ENCODE data around the gene TM9SF3.

GRCh38 chr10:96494694-96495093 lies 92.1 kb downstream of the TM9SF3 start:
- TF ChIP-seq POLR2A (IDR thresholded peaks at IDR 0.05) (no peak), POLR2AphosphoS5 (IDR thresholded peaks at IDR 0.05) (no peak)
- TF ChIP-seq, protein P1, sequence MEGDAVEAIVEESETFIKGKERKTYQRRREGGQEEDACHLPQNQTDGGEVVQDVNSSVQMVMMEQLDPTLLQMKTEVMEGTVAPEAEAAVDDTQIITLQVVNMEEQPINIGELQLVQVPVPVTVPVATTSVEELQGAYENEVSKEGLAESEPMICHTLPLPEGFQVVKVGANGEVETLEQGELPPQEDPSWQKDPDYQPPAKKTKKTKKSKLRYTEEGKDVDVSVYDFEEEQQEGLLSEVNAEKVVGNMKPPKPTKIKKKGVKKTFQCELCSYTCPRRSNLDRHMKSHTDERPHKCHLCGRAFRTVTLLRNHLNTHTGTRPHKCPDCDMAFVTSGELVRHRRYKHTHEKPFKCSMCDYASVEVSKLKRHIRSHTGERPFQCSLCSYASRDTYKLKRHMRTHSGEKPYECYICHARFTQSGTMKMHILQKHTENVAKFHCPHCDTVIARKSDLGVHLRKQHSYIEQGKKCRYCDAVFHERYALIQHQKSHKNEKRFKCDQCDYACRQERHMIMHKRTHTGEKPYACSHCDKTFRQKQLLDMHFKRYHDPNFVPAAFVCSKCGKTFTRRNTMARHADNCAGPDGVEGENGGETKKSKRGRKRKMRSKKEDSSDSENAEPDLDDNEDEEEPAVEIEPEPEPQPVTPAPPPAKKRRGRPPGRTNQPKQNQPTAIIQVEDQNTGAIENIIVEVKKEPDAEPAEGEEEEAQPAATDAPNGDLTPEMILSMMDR (IDR thresholded peaks at IDR 0.05) = no peak
